Measurements from ENCODE around the gene SLC2A4RG.

SLC2A4RG gene

GRCh38 chr20:63791497-63792156 is 52.1 kb downstream of the SLC2A4RG start:
- no peak for TF ChIP-seq CTCF (conservative IDR thresholded peaks at IDR 0.05)
- no peak overlapping the region for H3K27ac ChIP-seq

GRCh38 chr20:63792866-63793265 is 53.3 kb downstream of the SLC2A4RG start:
- TF ChIP-seq CTCF (conservative IDR thresholded peaks at IDR 0.05): no peak
- H3K27ac ChIP-seq: no peak overlapping the region

Data from VCaP (cell line).